NCI-H1105 treated with DMSO at 0.1 percent for 48 hours (cell line): ENCODE data around the gene MKKS.

Experiments used
- DNase-seq: peaks from one replicate; lab custom pipeline; 2025; lab: John Stamatoyannopoulos, UW

The MKKS gene

GRCh38 chr20:10368702-10369041, 65.3 kb downstream of the MKKS start:
- no peak for DNase-seq

- DNase-seq: no peak
Observed at GRCh38 chr20:10367943-10368701, 65.9 kb downstream of the MKKS start.

- DNase-seq: no peak
Observed at GRCh38 chr20:10367693-10367942, 66.4 kb downstream of the MKKS start.

- DNase-seq: no peak
Observed at GRCh38 chr20:10366898-10367692, 66.9 kb downstream of the MKKS start.

GRCh38 chr20:10362674-10363073, 71.3 kb downstream of the MKKS start:
- no peak for DNase-seq

GRCh38 chr20:10360878-10361277, 73.1 kb downstream of the MKKS start:
- no peak for DNase-seq

DNA sequence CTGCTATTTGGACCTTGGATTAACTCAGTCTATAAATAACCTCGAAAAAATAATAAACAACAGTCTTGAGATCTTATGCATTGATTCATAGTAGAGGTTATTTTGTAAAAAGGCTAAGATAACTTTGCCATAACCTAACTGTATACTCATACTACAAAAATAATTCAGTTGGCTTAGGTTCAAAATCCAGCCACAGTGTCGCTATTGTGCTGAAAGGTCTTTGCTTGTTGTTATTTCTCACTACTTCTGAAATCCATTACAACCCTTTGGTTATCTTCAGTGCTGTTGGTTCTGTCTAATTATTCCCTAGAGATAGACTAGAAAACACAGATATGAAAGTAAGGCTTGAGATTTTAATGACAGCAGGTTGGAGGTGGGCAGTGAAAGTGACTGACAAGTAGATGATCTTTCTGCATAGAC, 74.4 kb downstream of the MKKS start:
- no peak for DNase-seq

- no peak for DNase-seq
Observed at GRCh38 chr20:10357974-10358373, 76.0 kb downstream of the MKKS start.

DNA sequence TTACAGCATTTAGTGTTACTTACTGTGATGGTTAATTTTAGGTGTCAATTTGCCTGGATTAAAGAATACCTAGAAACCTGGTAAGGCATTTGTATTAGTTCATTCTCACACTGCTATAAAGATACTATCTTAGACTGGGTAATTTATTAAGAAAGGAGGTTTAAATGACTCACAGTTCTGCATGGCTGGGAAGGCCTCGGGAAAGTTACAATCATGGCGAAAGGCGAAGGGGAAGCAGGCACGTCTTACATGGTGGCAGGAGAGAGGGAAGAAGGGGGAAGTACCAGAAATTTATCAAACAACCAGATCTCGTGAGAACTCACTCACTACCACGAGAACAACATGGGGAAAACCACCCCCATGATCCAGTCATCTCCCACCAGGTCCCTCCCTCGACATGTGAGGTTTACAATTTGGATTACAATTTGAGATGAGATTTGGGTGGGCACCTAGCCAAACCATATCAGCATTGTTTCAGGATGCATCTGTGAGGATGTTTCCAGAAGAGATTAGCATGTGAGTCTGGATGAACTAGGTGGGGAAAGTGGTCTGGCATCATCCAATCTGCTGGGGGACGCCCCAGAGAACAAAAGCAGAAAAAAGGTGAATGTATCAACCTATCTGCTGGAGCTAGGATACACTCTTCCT, 76.8 kb downstream of the MKKS start:
- no peak for DNase-seq

GRCh38 chr20:10356628-10357027, 77.4 kb downstream of the MKKS start:
- no peak for DNase-seq

- no peak for DNase-seq
Observed at GRCh38 chr20:10352934-10353824, 80.8 kb downstream of the MKKS start.
